Smooth muscle cell (in vitro differentiated cells): Measurements from ENCODE around the gene MAST1. TPM values are rescaled to one million over a fixed set of nuclear protein-coding genes. Genes with fewer than 3 reads are reported as not detected.
"Not testable (repeated sequence)": the region's sequence is repeated elsewhere in the genome, so short reads cannot be mapped to it uniquely, and the experiment has no call there.

ENCODE experiments used
- DNase-seq: peaks from one replicate; lab custom pipeline; 2025; ENCODE audit not compliant: unreplicated experiment; lab: John Stamatoyannopoulos, UW
- H2AFZ ChIP-seq: fragments of 200-600 bp; sonication (generic); 2 replicates; pipeline ENCODE4 v1.6.0; 2016; ENCODE audit warnings: antibody characterized with exemption, low read depth, mild to moderate bottlenecking
- H3F3A ChIP-seq: fragments of 200-600 bp; sonication (generic); 2 replicates; pipeline ENCODE4 v1.6.0; 2017; ENCODE audit warnings: antibody characterized with exemption, low read depth
- H3K27ac ChIP-seq: fragments of 200-600 bp; sonication (generic); 2 replicates; pipeline ENCODE4 v1.5.1; 2016; ENCODE audit warnings: low read depth, mild to moderate bottlenecking
- H3K27me3 ChIP-seq: fragments of 200-600 bp; sonication (generic); 2 replicates; pipeline ENCODE4 v1.6.1; 2016; ENCODE audit warnings: low read depth, mild to moderate bottlenecking
- H3K36me3 ChIP-seq: fragments of 200-600 bp; sonication (generic); 2 replicates; pipeline ENCODE4 v1.5.1; 2016; ENCODE audit warnings: low read depth
- H3K4me1 ChIP-seq: fragments of 200-600 bp; sonication (generic); 2 replicates; pipeline ENCODE4 v1.5.1; 2016; ENCODE audit warnings: low read depth
- H3K4me2 ChIP-seq: fragments of 200-600 bp; sonication (generic); 2 replicates; pipeline ENCODE4 v1.6.0; 2016; ENCODE audit warnings: mild to moderate bottlenecking
- H3K4me3 ChIP-seq: fragments of 200-600 bp; sonication (generic); 2 replicates; pipeline ENCODE4 v1.5.1; 2016; ENCODE audit warnings: mild to moderate bottlenecking
- H3K79me2 ChIP-seq: fragments of 200-600 bp; sonication (generic); 2 replicates; pipeline ENCODE4 v1.6.0; 2016; ENCODE audit warnings: low read depth, mild to moderate bottlenecking
- H3K9ac ChIP-seq: fragments of 200-600 bp; sonication (generic); 2 replicates; pipeline ENCODE4 v1.6.0; 2016; ENCODE audit warnings: low read depth
- H3K9me3 ChIP-seq: fragments of 200-600 bp; sonication (generic); replicated peaks from 2 replicates; pipeline ENCODE4 v1.5.1; 2016; ENCODE audit warnings: low read depth
- H4K20me1 ChIP-seq: fragments of 200-600 bp; sonication (generic); 2 replicates; pipeline ENCODE4 v1.6.0; 2016; ENCODE audit warnings: low read depth
- WGBS: methylation state at CpG from one replicate; pipeline ENCODE4 v1.1.7; 2016; ENCODE audit warnings: low lambda C conversion rate; 5-methylcytosine and 5-hydroxymethylcytosine counted together
- polyA plus RNA-seq: library from polyadenylated mRNA; unstranded; fragments of >200 nt; fragmentation: Nextera tagmentation; extraction: Ambion mirVana; gene quantifications from 2 replicates; pipeline ENCODE4 v1.2.1, GENCODE V29; 2016
- total RNA-seq: library from RNA; depleted of rRNA; stranded (reverse); fragments of >200 nt; gene quantifications from 2 replicates; pipeline ENCODE4 v1.2.3, GENCODE V29; 2014
- TF ChIP-seq, protein P1 (sequence below): fragments of 200-600 bp; sonication (generic); IDR thresholded peaks from 2 replicates; pipeline ENCODE4 v1.5.1; 2017; ENCODE audit warnings: borderline replicate concordance, mild to moderate bottlenecking, antibody characterized with exemption; ENCODE audit not compliant: insufficient read depth, poor library complexity, severe bottlenecking

MAST1 gene
- total and polyA plus RNA-seq, 2 experiments from 2014 or later = 2.7 to 3.2 TPM

GRCh38 chr19:12804051-12804450 is 34.3 kb upstream of the MAST1 start:
- H3K9ac ChIP-seq = no peak overlapping the region
- no peaks in the 10 kb centered on the region for H3F3A ChIP-seq
- 95% methylated on average over 26 of the region's 26 CpGs for WGBS
- no peak overlapping the region for H3K4me2 ChIP-seq
- no peaks in the 10 kb centered on the region for H3K27me3 ChIP-seq
- peaks cover 6% of the 10 kb centered on the region for H4K20me1 ChIP-seq
- no peak overlapping the region for H3K4me3 ChIP-seq
- TF ChIP-seq, protein P1, sequence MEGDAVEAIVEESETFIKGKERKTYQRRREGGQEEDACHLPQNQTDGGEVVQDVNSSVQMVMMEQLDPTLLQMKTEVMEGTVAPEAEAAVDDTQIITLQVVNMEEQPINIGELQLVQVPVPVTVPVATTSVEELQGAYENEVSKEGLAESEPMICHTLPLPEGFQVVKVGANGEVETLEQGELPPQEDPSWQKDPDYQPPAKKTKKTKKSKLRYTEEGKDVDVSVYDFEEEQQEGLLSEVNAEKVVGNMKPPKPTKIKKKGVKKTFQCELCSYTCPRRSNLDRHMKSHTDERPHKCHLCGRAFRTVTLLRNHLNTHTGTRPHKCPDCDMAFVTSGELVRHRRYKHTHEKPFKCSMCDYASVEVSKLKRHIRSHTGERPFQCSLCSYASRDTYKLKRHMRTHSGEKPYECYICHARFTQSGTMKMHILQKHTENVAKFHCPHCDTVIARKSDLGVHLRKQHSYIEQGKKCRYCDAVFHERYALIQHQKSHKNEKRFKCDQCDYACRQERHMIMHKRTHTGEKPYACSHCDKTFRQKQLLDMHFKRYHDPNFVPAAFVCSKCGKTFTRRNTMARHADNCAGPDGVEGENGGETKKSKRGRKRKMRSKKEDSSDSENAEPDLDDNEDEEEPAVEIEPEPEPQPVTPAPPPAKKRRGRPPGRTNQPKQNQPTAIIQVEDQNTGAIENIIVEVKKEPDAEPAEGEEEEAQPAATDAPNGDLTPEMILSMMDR = no peak
- no peaks in the 10 kb centered on the region for H3K36me3 ChIP-seq
- H3K4me1 ChIP-seq = peaks cover 14% of the 10 kb centered on the region
- no peak overlapping the region for H3K27ac ChIP-seq
- no peaks in the 10 kb centered on the region for H3K9me3 ChIP-seq
- H2AFZ ChIP-seq = no peak overlapping the region
- H3K79me2 ChIP-seq = peaks cover 5% of the 10 kb centered on the region
- no peak for DNase-seq

GRCh38 chr19:12806242-12807081 is 31.9 kb upstream of the MAST1 start, which contains the start of gene RNASEH2A:
Gene RNASEH2A (plus strand): TSS chr19:12806584. CDS start chr19:12806674, 90 bp downstream.
- Histone ChIP-seq H3K4me2 (peak within 1 kb of the TSS; percentile 93), H3K27me3 (no peaks in the 10 kb centered on the region), H3K79me2 (no peaks in the 10 kb centered on the region), H3F3A (no peaks in the 10 kb centered on the region), H3K4me3 (peak within 1 kb of the TSS; percentile 66), H4K20me1 (no peaks in the 10 kb centered on the region), H3K27ac (no peak within 1 kb of the TSS), H3K9me3 (no peaks in the 10 kb centered on the region), H2AFZ (peak within 1 kb of the TSS; percentile 99), H3K36me3 (no peaks in the 10 kb centered on the region), H3K4me1 (peaks cover 9% of the 10 kb centered on the region), H3K9ac (peak within 1 kb of the TSS; percentile 36)
- TF ChIP-seq, protein P1 = no peak
- WGBS = 9% methylated on average over 60 of the region's 66 CpGs
- no peak for DNase-seq

DNA sequence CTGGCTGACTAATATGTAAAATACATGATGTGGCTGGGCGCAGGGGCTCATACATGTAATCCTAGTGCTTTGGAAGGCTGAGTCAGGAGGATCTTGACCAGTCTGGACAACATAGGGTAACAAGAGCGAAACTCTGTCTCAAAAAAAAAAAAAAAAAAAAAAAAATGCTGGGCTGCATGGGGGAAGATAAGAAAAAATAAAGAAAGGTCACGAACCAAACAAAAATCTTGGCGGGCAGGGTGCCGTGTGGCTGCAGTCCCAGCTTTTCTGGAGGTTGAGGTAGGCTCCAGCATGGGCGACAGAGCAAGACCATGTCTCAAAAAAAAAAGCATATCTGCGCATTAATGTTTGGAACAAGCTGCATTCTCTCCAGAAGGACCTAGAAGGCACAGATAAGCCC is 23.2 kb upstream of the MAST1 start:
- Histone ChIP-seq H3F3A (no peaks in the 10 kb centered on the region), H3K36me3 (no peaks in the 10 kb centered on the region), H3K79me2 (no peaks in the 10 kb centered on the region), H3K9ac (no peak overlapping the region), H3K4me1 (no peaks in the 10 kb centered on the region), H3K4me3 (no peak overlapping the region), H3K4me2 (no peak overlapping the region), H3K9me3 (no peaks in the 10 kb centered on the region), H3K27ac (no peak overlapping the region), H3K27me3 (no peaks in the 10 kb centered on the region), H4K20me1 (no peaks in the 10 kb centered on the region), H2AFZ (no peak overlapping the region)
- TF ChIP-seq, protein P1 = no peak
- DNase-seq = no peak
- over 99% methylated on average over 7 of the region's 7 CpGs for WGBS

DNA sequence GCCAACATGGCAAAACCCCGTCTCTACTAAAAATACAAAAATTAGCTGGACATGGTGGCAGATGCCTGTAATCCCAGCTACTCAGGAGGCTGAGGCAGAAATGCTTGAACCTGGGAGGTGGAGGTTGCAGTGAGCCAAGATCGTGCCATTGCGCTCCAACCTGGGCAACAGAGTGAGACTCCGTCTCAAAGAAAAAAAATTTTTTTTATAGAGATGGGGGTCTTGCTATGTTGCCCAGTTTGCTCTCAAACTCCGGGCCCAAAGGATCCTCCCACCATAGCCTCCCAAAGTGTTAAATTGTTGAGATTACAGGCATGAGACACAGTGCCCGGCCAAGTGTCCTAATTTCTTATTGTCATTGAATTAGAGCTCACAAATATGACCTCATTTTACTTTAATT is 21.1 kb upstream of the MAST1 start:
- H3K36me3 ChIP-seq, H3K9ac ChIP-seq, H3K27ac ChIP-seq, H3K4me3 ChIP-seq, DNase-seq, H3F3A ChIP-seq, H2AFZ ChIP-seq, H3K79me2 ChIP-seq, H4K20me1 ChIP-seq, H3K4me1 ChIP-seq, H3K4me2 ChIP-seq, H3K27me3 ChIP-seq, H3K9me3 ChIP-seq: not testable (repeated sequence)
- 100% methylated on average over 6 of the region's 6 CpGs for WGBS

DNA sequence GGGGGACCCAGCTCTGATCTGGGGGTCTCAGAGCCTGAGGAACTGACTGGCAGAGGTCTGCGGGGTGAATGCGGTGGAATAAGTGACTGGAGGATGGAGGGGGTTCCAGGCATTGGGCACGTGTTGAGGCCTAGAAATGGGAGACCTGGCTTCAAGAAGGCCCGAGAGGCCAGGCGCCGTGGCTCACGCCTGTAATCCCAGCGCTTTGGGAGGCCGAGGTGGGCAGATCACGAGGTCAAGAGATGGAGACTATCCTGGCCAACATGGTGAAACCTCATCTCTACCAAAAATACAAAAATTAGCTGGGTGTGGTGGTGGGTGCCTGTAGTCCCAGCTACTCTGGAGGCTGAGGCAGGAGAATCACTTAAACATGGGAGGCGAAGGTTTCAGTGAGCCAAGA is 20.5 kb upstream of the MAST1 start:
- not testable (repeated sequence) for H3K9me3 ChIP-seq, H3K79me2 ChIP-seq, H2AFZ ChIP-seq, H3K27me3 ChIP-seq, H3K4me3 ChIP-seq, H3K36me3 ChIP-seq, H3K4me2 ChIP-seq, H3F3A ChIP-seq, DNase-seq, H4K20me1 ChIP-seq, H3K27ac ChIP-seq, H3K4me1 ChIP-seq, H3K9ac ChIP-seq
- WGBS = 93% methylated on average over 7 of the region's 11 CpGs
